Measurements from ENCODE around the gene FAAP20.
A peak's percentile ranks its signal among the peaks of the same experiment; 100 is the strongest.

Gene FAAP20

GRCh38 chr1:2239384-2239985 is 44.9 kb upstream of the FAAP20 start:
- H3K36me3 Mint-ChIP-seq (ENCODE audit: low read depth) = peaks cover 7% of the 10 kb centered on the region
- TF ChIP-seq CTCF (IDR thresholded peaks at IDR 0.05; ENCODE audit: unreplicated experiment in 3 of 3) = no peak
- peak overlapping the region; percentile 85 to 89 (median 87) for H3K27ac Mint-ChIP-seq
- H3K9me3 Mint-ChIP-seq = no peaks in the 10 kb centered on the region
- peaks cover 70% of the 10 kb centered on the region for H3K4me1 Mint-ChIP-seq
- peak overlapping the region; percentile 22 to 62 (median 35) for H3K4me3 Mint-ChIP-seq
- no peaks in the 10 kb centered on the region for H3K27me3 Mint-ChIP-seq (ENCODE audit: low read depth)

DNA sequence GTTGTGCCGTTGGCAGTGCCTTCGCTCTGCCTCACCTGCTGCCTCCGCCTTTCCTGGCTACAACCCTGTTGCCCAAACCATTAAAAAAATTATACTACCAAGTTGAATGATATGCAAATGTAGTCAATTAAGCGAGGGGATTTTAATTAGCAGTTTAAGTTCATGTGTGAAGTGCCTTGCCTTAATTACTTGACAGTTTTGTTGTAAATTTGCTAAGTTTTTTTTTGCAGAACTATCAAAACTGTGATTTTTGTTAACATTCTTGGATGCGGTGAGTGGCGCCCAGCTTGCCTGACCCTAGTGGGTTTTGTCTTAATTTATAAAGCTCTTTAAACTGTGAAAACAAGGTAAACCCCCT is 44.4 kb upstream of the FAAP20 start:
- H3K27me3 Mint-ChIP-seq (ENCODE audit: low read depth) = no peaks in the 10 kb centered on the region
- peak overlapping the region in 2 of 3 experiments; percentile 87 to 89 for H3K27ac Mint-ChIP-seq
- no peaks in the 10 kb centered on the region for H3K9me3 Mint-ChIP-seq
- no peak overlapping the region for H3K4me3 Mint-ChIP-seq
- TF ChIP-seq CTCF (IDR thresholded peaks at IDR 0.05; ENCODE audit: unreplicated experiment in 3 of 3) = no peak
- peaks cover 7% of the 10 kb centered on the region for H3K36me3 Mint-ChIP-seq (ENCODE audit: low read depth)
- H3K4me1 Mint-ChIP-seq = peaks cover 74% of the 10 kb centered on the region

DNA sequence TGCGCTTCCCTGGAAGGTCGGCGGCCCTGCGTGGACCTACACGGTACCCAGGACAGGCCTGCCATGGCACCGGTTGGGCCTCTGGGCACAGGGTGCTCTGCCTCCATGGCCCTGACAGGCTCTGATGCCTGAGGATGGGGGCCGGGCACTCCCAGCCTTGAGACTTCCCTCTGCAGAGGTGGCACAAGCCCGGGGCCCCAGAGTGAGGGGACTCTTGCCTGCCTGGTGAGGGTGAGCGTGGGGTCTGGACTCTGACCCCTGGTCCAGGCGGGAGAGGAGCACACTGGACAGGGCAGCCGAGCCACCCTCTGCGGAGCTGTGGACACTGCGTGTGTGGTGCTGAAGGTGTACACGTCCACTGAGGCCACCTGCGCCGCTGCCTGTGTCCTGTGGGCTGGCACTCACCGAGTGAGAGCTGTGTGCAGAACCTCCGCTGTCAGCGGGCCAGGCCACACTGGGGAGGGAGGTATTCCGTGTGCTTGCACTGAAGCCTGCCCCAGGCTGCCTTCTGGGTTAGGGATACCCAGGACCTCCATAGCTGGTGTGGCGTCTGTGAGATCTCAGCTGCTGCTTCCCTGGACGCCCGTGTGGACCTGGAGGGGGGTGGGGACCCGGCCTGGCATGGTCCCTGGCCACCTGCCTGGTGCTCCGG is 43.9 kb upstream of the FAAP20 start:
- no peaks in the 10 kb centered on the region for H3K27me3 Mint-ChIP-seq (ENCODE audit: low read depth)

GRCh38 chr1:2237773-2238172 is 43.2 kb upstream of the FAAP20 start:
- Mint-ChIP-seq H3K4me1 (peaks cover 75% of the 10 kb centered on the region), H3K27me3 (ENCODE audit: low read depth) (no peaks in the 10 kb centered on the region), H3K27ac (peak overlapping the region in 1 of 3 experiments; percentile 54), H3K9me3 (no peaks in the 10 kb centered on the region), H3K4me3 (no peak overlapping the region), H3K36me3 (ENCODE audit: low read depth) (peaks cover 4% of the 10 kb centered on the region)
- TF ChIP-seq CTCF (IDR thresholded peaks at IDR 0.05; ENCODE audit: unreplicated experiment in 3 of 3) = no peak

More for the DNA sequence above, 43.9 kb upstream of the FAAP20 start:
- H3K27ac Mint-ChIP-seq = no peak overlapping the region
- H3K4me1 Mint-ChIP-seq = peaks cover 74% of the 10 kb centered on the region
- no peak overlapping the region for H3K4me3 Mint-ChIP-seq
- TF ChIP-seq CTCF (IDR thresholded peaks at IDR 0.05; ENCODE audit: unreplicated experiment in 3 of 3) = no peak
- H3K9me3 Mint-ChIP-seq = no peaks in the 10 kb centered on the region
- peaks cover 5% of the 10 kb centered on the region for H3K36me3 Mint-ChIP-seq (ENCODE audit: low read depth)

- no peaks in the 10 kb centered on the region for H3K9me3 Mint-ChIP-seq
- H3K36me3 Mint-ChIP-seq (ENCODE audit: low read depth) = peaks cover 4% of the 10 kb centered on the region
- H3K4me3 Mint-ChIP-seq = peak overlapping the region; percentile 8 to 58 (median 54)
- H3K4me1 Mint-ChIP-seq = peaks cover 74% of the 10 kb centered on the region
- H3K27ac Mint-ChIP-seq = peak overlapping the region in 1 of 3 experiments; percentile 54
- TF ChIP-seq CTCF (IDR thresholded peaks at IDR 0.05; ENCODE audit: unreplicated experiment in 3 of 3) = no peak
- H3K27me3 Mint-ChIP-seq (ENCODE audit: low read depth) = no peaks in the 10 kb centered on the region
Observed at GRCh38 chr1:2236695-2237677, 42.4 kb upstream of the FAAP20 start.

Measured in nephron (organoid).